ENCODE data around the gene OIP5. TPM values are rescaled to one million over a fixed set of nuclear protein-coding genes. Genes with fewer than 3 reads are reported as not detected.

The OIP5 gene
- total and polyA plus RNA-seq, 4 donors, result 0.47 to 1.5 (median 0.94) TPM

DNA sequence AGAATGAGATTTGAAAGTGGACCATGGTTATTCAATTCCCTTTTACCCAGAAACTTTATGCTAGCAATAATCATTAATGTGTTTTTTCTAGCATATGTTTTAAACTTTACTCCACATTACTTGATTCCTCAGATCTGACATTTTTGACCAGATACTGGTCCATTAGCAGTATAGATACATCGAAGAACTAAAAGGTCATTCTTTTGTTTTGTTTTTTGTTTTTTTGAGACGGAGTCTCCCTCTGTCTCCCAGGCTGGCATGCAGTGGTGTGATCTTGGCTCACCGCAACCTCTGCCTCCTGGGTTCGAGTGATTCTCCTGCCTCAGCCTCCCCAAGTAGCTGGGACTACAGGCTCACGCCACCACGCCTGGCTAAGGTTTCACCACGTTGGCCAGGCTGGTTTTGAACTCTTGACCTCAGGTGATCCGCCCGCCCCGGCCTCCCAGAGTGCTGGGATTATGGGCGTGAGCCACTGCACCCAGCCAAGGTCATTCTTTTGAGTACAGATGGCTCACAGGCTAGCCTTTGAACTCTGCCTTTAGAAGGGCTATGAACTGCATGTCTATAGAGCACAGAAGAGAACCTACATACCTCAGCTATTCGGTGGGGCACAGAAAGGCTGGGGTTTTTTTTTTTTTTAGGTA, 72.7 kb downstream of the OIP5 start:
- Histone ChIP-seq H3K36me3 (ENCODE audit: control insufficient read depth in 4 of 4, insufficient read depth in 4 of 4, low read length in 4 of 4) (peaks cover 6 to 20% (median 9%) of the 10 kb centered on the region in 4 donors), H3K27ac (ENCODE audit: low read depth in 1 of 2, low read length in 1 of 2) (peak overlapping the region in 1 of 2 donors; percentile 70), H3K4me1 (ENCODE audit: control insufficient read depth in 5 of 5, insufficient read depth in 5 of 5, low read length in 5 of 5) (peaks cover 2 to 28% (median 4%) of the 10 kb centered on the region in 5 donors), H3K27me3 (ENCODE audit: control insufficient read depth in 3 of 3, insufficient read depth in 3 of 3, low read length in 2 of 3) (no peaks in the 10 kb centered on the region), H3K9me3 (ENCODE audit: control insufficient read depth in 4 of 4, insufficient read depth in 3 of 4, low read length in 3 of 4) (no peaks in the 10 kb centered on the region), H3K4me3 (no peak overlapping the region), H3K9ac (ENCODE audit: insufficient read depth in 1 of 2, low read length in 2 of 2) (no peak overlapping the region)
- whole genome bisulfite sequencing, 2 donors, result 80 to 89% methylated on average over 12 of the region's 12 CpGs
- ATAC-seq (ENCODE audit: insufficient read depth, low FRiP score), result no peak
- DNase-seq, result no peak
- TF ChIP-seq, protein P1, sequence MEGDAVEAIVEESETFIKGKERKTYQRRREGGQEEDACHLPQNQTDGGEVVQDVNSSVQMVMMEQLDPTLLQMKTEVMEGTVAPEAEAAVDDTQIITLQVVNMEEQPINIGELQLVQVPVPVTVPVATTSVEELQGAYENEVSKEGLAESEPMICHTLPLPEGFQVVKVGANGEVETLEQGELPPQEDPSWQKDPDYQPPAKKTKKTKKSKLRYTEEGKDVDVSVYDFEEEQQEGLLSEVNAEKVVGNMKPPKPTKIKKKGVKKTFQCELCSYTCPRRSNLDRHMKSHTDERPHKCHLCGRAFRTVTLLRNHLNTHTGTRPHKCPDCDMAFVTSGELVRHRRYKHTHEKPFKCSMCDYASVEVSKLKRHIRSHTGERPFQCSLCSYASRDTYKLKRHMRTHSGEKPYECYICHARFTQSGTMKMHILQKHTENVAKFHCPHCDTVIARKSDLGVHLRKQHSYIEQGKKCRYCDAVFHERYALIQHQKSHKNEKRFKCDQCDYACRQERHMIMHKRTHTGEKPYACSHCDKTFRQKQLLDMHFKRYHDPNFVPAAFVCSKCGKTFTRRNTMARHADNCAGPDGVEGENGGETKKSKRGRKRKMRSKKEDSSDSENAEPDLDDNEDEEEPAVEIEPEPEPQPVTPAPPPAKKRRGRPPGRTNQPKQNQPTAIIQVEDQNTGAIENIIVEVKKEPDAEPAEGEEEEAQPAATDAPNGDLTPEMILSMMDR (IDR thresholded peaks at IDR 0.05; ENCODE audit: control extremely low read depth, extremely low read depth), result no peak

Other genes with a start within 250 kb of the OIP5 start
- gene INO80, start 216.3 kb downstream of the OIP5 start, total RNA-seq, result 10 to 100 TPM; 27.1 to 50.1 TPM
- 10 to 100 TPM in 1 of 2 donors, 1 to 10 TPM in 1; 8.0 to 18.6 TPM for gene INO80, start 216.3 kb downstream of the OIP5 start, polyA plus RNA-seq
- under 1 TPM in 1 of 2 donors, not detected in 1; 0.15 TPM for gene EXD1, start 101.8 kb downstream of the OIP5 start, total RNA-seq
- under 1 TPM; 0.04 to 0.05 TPM for gene EXD1, start 101.8 kb downstream of the OIP5 start, polyA plus RNA-seq
- gene CHP1, start 101.3 kb downstream of the OIP5 start, total RNA-seq, result 100 to 1,000 TPM; 124 to 167 TPM
- 10 to 100 TPM; 73.3 to 78.9 TPM for gene CHP1, start 101.3 kb downstream of the OIP5 start, polyA plus RNA-seq
- gene NUSAP1, start 290 bp upstream of the OIP5 start, total RNA-seq, result 10 to 100 TPM in 1 of 2 donors, 1 to 10 TPM in 1; 6.5 to 24.1 TPM
- 1 to 10 TPM; 3.7 to 6.5 TPM for gene NUSAP1, start 290 bp upstream of the OIP5 start, polyA plus RNA-seq
- gene NDUFAF1, start 69.9 kb upstream of the OIP5 start, total RNA-seq, result 10 to 100 TPM; 13.6 to 15.2 TPM
- gene NDUFAF1, start 69.9 kb upstream of the OIP5 start, polyA plus RNA-seq, result 10 to 100 TPM; 13.6 to 19.8 TPM
- gene RTF1, start 84.5 kb upstream of the OIP5 start, total RNA-seq, result 10 to 100 TPM; 22.5 to 38.6 TPM
- gene RTF1, start 84.5 kb upstream of the OIP5 start, polyA plus RNA-seq, result 10 to 100 TPM; 14.4 to 16.3 TPM
- gene ITPKA, start 161.3 kb upstream of the OIP5 start, total RNA-seq, result 1 to 10 TPM; 1.9 TPM
- gene ITPKA, start 161.3 kb upstream of the OIP5 start, polyA plus RNA-seq, result under 1 TPM; 0.35 to 0.57 TPM
- 10 to 100 TPM in 1 of 2 donors, 1 to 10 TPM in 1; 1.3 to 10.6 TPM for gene LTK, start 181.2 kb upstream of the OIP5 start, total RNA-seq
- gene LTK, start 181.2 kb upstream of the OIP5 start, polyA plus RNA-seq, result 1 to 10 TPM; 4.8 to 7.2 TPM
- 10 to 100 TPM; 23.0 to 37.4 TPM for gene RPAP1, start 211.7 kb upstream of the OIP5 start, total RNA-seq
- gene RPAP1, start 211.7 kb upstream of the OIP5 start, polyA plus RNA-seq, result 10 to 100 TPM; 10.4 TPM
- gene TYRO3, start 226.6 kb upstream of the OIP5 start, total RNA-seq, result 10 to 100 TPM; 13.8 to 17.9 TPM
- 10 to 100 TPM in 1 of 2 donors, 1 to 10 TPM in 1; 4.2 to 11.5 TPM for gene TYRO3, start 226.6 kb upstream of the OIP5 start, polyA plus RNA-seq